ENCODE measurements around the gene ZBTB45.
"Not testable (repeated sequence)": the region's sequence is repeated elsewhere in the genome, so short reads cannot be mapped to it uniquely, and the experiment has no call there.

Gene ZBTB45

GRCh38 chr19:58554494-58555368, 35.1 kb upstream of the ZBTB45 start, which contains the start of gene CHMP2A:
CHMP2A (minus strand) TSS chr19:58555105; CDS start chr19:58554212, 893 bp downstream.
- peak; percentile 99 for DNase-seq

GRCh38 chr19:58553799-58554493, 34.3 kb upstream of the ZBTB45 start:
- DNase-seq, result no peak

GRCh38 chr19:58552655-58553054, 33.0 kb upstream of the ZBTB45 start:
- no peak for DNase-seq

GRCh38 chr19:58551577-58552471, 32.2 kb upstream of the ZBTB45 start:
- peak; percentile 58 for DNase-seq

GRCh38 chr19:58551123-58551497, 31.5 kb upstream of the ZBTB45 start:
- peak; percentile 61 for DNase-seq

- DNase-seq, result peak; percentile 60
Measured at GRCh38 chr19:58550362-58551122, 30.9 kb upstream of the ZBTB45 start.

GRCh38 chr19:58549664-58550361, 30.2 kb upstream of the ZBTB45 start:
- peak; percentile 61 for DNase-seq

GRCh38 chr19:58548859-58549663, 29.5 kb upstream of the ZBTB45 start:
- DNase-seq, result peak; percentile 61

- no peak for DNase-seq
Measured at GRCh38 chr19:58547323-58548312, 28.0 kb upstream of the ZBTB45 start.

GRCh38 chr19:58546019-58546530, 26.5 kb upstream of the ZBTB45 start:
- no peak for DNase-seq

GRCh38 chr19:58545286-58546018, 25.8 kb upstream of the ZBTB45 start:
- DNase-seq, result no peak

GRCh38 chr19:58544591-58545285, 25.1 kb upstream of the ZBTB45 start:
- DNase-seq, result peak; percentile 92

- peak; percentile 100 for DNase-seq
Measured at GRCh38 chr19:58543826-58544590, 24.4 kb upstream of the ZBTB45 start, which contains the start of gene TRIM28. TRIM28 (plus strand) TSS chr19:58544064; CDS start chr19:58544758, 694 bp downstream.

- DNase-seq, result not testable (repeated sequence)
Measured at GRCh38 chr19:58542641-58543372, 23.2 kb upstream of the ZBTB45 start.

GRCh38 chr19:58539169-58539559, 19.6 kb upstream of the ZBTB45 start:
- not testable (repeated sequence) for DNase-seq
